Testis (tissue), 2 donors: Measurements from ENCODE around the gene GDPD2.

Experiments used
- POLR2A ChIP-seq: fragments of 450-650 bp; IDR thresholded peaks from one replicate; pipeline ENCODE4 v1.6.1; 2017; ENCODE audit warnings: antibody characterized with exemption, mild to moderate bottlenecking, moderate library complexity
- TF ChIP-seq, protein P1 (sequence below), 3 experiments: fragments of 450-650 bp in 2 of 3; fragments of 200-600 bp in 1 of 3; sonication (generic) in 1 of 3; IDR thresholded peaks; one replicate each; pipeline ENCODE4 v1.5.1; 2016 to 2019; ENCODE audit warnings: antibody characterized with exemption in 3 of 3, mild to moderate bottlenecking in 2 of 3, moderate library complexity in 1 of 3

DNA sequence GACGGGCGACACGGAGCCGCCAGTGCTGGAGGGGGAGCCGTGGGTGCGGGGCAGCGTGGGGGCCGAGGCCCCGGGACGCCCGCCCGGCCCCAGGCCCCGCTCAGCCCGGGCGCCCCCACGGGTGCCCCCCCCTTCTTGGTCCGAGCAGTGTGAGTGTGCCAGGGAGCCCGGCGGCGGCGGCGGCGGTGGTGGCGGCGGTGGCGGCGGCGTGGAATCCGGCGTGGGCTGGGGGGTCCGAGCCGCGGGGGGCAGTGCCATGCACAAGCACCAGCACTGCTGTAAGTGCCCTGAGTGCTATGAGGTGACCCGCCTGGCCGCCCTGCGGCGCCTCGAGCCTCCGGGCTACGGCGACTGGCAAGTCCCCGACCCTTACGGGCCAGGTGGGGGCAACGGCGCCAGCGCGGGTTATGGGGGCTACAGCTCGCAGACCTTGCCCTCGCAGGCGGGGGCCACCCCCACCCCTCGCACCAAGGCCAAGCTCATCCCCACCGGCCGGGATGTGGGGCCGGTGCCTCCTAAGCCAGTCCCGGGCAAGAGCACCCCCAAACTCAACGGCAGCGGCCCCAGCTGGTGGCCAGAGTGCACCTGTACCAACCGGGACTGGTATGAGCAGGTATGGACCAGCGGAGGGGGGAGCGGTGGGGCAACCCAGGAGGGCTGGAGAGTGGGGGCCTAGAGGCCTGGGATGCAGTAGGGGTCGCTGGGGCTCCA, 22.0 kb downstream of the GDPD2 start:
- TF ChIP-seq, protein P1, sequence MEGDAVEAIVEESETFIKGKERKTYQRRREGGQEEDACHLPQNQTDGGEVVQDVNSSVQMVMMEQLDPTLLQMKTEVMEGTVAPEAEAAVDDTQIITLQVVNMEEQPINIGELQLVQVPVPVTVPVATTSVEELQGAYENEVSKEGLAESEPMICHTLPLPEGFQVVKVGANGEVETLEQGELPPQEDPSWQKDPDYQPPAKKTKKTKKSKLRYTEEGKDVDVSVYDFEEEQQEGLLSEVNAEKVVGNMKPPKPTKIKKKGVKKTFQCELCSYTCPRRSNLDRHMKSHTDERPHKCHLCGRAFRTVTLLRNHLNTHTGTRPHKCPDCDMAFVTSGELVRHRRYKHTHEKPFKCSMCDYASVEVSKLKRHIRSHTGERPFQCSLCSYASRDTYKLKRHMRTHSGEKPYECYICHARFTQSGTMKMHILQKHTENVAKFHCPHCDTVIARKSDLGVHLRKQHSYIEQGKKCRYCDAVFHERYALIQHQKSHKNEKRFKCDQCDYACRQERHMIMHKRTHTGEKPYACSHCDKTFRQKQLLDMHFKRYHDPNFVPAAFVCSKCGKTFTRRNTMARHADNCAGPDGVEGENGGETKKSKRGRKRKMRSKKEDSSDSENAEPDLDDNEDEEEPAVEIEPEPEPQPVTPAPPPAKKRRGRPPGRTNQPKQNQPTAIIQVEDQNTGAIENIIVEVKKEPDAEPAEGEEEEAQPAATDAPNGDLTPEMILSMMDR (IDR thresholded peaks at IDR 0.05), result no peak
- TF ChIP-seq POLR2A, result no peak
